GM19397 (cell line): ENCODE results near the gene DDI2.
"Not testable (repeated sequence)": the region's sequence is repeated elsewhere in the genome, so short reads cannot be mapped to it uniquely, and the experiment has no call there.

Experiments
- ATAC-seq: cut with Tn5 transposase; IDR thresholded peaks from one replicate; pipeline ENCODE4 v1.9.1; 2021; ENCODE audit warnings: mild to moderate bottlenecking, moderate library complexity; ENCODE audit not compliant: unreplicated experiment

The DDI2 gene

DNA sequence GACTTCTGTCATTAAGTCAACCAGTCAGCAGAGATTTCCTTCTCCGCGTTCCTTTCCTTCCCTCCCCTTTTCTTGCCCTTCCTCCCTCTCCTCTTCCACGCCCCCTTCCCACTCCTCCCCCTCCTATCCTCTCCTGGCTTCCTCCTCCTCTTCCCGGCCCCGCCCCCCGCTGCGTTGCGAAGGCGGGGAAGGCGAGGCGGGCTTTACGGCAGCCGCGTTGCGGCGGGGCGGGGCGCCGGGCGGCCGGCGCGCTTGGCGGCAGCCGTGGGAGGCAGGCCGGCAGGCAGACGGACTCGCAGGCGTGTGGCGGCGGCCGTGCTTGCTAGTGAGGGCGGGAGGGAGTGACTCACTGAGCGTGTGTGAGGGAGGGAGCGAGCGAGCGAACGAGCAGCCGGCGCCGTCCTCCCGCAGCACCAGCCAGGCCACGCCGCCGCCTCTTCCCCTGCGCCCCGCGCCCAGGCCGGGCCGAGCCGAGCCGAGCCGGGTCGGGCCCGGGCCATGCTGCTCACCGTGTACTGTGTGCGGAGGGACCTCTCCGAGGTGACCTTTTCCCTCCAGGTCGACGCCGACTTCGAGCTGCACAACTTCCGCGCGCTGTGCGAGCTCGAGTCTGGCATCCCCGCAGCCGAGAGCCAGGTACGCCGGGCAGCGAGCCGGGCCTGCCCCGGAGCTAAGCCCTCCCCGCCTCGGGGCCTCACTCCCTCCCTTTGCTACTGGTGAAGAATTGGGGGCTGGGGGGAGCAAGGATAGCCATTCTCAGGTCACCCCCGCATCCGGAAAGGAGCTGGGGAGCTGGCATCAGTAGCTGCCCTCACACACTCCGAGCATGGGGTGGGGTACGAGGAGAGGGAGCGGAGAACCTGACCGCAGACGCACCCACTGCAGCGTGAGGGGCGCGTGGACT, at the start of gene DDI2:
Gene DDI2 (plus strand): TSS at position 286 of the 904 bp plus-strand sequence. CDS start 213 bp downstream, at position 499.
- peak; percentile 71 for ATAC-seq

DNA sequence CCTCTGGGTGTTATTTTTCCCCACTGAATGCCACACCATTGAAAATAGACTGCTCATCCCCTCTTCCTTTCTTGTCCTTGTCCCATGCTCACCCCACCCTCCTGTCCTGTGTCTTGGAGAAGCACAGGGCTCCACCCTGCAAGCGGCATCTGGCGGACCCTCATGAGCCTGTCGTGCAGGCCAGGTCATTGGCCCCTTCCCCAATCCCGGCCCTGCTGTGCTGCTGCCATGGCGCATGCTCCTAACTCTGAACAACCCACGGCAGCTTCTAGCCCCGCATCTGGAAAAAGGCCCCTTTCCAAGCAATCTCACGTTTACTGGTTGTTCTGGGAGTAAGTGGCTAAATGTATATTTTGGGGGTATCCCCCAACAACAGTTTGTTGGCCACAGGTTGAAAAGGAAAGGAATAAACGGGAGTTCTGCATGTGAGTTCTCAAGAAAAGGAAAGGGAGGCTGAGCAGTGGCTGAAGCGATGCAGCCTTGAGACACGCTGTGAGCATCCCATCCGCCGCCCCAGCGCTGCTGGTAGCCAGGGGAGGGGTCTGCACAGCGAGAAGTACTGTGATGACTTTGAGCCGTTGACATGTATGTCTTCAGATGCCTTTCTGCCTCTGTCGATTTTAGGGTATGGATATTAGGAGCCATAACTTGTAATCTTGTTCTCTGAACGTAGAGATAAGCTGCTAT, 48.7 kb upstream of the DDI2 start:
- no peak for ATAC-seq

DNA sequence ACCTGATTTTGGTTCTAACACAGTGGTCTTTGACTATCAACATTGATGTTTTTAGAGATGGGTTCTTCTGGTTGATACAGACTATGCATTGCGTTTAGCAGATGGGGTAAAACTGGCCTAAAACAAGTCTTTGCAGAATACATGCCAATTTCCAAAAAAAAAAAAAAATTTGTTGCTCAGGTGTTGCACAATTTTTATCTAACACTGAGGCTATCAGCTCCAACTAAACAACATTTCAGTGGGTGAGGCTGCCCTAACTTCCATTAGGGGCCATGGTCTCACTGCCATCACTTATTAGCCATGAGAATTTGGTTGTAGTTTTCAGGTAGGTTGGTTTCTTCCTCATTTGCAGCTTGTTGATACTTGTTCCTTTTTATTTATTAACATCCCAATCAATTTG, 46.4 kb upstream of the DDI2 start:
- no peak for ATAC-seq

DNA sequence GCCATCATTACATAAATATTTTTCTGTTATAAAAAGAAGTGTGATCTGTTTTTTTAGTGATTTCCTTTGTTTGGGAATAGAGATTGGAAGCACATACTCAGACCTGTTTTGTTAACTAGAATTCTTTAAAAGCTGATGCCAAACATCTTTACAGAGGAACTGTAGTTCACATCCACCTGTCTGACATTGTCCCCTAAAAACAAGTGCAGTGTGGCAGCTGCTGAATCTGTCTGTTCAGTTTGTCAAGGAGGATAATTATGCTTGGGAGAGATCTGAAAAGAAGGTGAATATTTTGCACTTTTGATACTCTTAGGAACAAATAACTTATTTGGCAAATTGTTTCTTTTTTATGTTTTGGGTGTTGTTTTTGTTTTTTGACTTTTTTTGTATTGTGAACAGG, 46.0 kb upstream of the DDI2 start:
- no peak for ATAC-seq

DNA sequence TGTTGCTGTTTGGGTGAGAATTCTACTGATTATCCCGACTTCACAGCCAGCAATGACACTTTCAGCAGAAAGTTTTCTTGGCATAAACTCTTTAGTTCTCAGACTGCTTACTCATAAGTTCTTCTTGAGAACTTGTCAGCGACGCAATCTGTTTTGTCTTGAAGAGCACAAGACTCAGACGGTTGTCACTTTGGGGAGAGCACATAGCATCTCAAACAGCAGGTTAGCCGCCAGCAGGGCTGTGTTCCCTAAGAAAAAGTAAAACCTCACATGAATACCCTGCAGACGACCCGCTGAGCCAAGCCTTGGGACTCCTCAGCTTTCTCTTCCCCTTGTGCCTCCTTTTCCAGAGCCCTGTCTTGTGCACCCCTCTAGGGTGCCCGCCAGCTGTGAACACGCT, 43.8 kb upstream of the DDI2 start:
- ATAC-seq, result no peak

DNA sequence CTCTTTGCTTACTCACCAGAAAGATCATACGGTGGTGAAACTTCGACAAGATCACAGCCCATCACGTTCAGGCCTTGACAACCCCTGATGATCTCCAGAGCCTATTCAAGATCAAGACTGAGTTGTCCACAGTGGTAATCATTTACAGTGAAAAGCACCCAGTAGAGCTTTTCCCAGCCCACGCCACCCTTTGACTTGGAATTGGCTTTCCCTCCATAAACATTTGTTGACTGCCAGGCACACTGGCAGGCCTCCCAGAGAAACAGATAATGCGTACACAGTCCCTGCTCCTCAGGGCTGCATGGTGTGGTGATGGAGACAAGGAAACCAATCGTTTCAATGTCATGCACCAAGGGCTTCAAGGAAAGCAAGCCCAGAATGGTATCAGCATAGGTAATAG, 42.5 kb upstream of the DDI2 start:
- ATAC-seq, result no peak

DNA sequence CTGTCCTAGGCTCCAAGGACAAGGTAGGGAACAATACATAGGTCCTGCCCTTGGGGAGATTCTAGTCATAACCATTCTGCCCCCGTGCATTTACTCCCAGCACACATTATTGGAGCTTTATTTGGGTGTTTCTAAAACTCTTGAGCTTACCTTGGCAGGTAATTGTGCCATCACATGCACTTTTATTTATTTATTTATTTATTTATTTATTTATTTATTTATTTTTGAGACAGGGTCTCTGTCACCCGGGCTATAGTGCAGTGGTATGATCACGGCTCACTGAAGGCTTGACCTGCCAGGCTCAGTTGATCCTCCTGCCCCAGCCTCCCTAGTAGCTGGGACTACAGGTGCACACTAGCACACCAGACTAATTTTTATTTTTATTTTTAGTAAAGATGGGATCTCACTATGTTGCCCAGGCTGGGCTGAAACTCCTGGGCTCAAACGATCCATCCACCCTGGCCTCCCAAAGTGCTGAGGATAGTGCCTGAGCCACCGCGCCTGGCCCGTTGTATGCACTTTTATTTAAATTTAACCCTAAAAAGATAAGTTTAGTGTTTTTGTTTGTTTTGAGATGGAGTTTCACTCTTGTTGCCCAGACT, 41.6 kb upstream of the DDI2 start:
- ATAC-seq, result no peak

DNA sequence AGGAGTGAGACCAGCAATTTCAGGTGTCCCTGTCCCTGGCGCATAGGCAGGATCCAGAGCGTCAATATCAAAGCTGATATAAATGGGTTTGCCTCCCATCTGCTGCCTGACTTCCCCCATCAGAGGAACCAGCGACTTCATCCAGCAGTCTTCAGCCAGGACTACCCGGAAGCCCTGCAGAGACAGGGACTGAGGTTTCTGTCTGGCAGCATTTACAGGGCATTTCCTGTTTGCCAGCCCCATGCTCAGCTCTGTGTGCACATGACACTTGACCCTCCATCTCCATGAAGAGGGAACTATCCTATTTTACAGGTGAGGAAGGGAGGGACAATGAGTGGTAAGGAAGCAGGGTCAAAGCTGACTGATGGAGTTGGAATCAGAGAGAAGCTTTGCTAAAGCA, 39.6 kb upstream of the DDI2 start:
- ATAC-seq, result no peak

DNA sequence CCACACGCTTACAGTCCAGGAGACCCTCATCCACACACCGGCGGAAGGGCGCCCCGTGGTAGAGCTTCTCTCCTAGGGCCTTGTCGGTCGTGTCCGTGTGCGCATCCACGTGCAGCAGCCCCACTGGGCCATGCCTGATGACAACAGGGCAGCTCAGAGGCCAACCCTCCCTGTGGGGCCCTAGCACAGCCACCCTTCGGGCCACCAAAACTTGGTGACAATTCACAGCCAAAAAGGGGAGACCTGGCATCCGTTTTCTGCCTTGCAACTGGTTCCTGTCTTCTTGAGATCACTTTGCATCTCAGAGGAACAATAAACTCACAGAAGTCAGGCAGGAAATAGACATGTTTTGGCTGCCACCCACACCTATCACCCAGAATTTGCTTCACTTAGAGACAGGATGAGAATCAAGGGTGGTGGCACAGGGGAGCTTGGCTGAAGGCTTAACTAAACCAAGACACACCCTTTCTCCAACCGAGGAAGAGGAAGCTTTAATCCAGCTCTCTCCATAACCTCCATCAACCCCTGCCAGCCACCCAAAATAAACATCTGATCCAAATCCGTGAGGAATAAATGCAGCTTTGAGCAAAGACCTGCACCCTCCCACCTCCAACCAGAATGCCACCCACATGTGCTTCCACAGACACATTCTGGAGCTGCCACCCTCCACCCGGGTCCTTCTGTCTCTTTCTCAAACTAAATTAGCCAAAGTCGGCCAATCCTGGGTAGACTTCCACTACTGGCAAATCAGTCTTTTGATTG, 38.2 kb upstream of the DDI2 start:
- ATAC-seq, result no peak

DNA sequence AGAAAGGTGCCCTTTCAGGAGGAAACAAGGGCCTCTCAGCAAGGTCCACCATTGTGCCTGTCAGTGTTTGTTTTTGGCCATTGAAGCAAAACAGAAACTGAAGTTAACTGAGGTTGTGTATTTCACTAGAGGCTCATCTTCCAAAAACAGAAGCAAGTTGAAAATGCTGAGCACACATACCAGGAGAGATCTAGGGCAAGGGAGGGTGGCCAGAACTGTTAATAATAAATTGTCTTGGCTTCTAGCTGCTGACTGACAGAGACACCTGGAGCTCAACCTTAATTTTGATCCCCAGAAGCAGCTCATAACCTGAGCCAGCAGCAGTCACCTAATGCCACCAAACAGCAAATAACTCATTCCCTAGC, 37.6 kb upstream of the DDI2 start:
- ATAC-seq, result no peak

DNA sequence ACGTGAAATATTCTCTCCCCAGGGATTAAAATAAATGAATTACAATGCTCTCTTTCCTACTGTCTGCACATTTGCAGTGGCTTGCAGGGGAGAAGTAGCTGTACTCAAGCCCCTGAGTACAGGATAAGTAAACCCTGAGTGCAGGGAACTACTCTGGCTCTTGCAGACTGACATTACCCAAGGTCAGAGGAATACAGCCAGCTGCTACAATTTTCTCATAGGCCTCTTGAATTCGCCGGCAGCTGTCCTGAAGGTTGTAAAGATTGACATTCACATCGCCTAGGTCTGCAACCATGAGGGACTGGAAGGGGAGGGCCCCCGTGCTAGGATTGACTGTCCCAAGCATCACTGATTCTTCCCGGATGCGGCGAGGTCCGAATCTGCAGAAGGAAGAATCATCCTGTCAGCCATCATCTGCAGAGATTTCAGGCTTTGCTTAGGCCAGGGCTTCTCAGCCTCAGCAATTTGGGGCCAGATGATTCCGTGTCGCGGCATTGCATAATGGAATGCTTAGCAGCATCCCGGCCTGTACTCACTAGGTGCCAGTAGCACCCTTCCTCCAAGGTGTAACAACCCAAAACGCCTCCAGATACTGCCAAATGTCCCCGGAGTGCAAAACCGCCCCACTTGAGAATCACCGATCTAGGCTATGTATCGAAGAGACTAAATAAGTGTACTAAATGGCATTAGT, 34.1 kb upstream of the DDI2 start:
- no peak for ATAC-seq

DNA sequence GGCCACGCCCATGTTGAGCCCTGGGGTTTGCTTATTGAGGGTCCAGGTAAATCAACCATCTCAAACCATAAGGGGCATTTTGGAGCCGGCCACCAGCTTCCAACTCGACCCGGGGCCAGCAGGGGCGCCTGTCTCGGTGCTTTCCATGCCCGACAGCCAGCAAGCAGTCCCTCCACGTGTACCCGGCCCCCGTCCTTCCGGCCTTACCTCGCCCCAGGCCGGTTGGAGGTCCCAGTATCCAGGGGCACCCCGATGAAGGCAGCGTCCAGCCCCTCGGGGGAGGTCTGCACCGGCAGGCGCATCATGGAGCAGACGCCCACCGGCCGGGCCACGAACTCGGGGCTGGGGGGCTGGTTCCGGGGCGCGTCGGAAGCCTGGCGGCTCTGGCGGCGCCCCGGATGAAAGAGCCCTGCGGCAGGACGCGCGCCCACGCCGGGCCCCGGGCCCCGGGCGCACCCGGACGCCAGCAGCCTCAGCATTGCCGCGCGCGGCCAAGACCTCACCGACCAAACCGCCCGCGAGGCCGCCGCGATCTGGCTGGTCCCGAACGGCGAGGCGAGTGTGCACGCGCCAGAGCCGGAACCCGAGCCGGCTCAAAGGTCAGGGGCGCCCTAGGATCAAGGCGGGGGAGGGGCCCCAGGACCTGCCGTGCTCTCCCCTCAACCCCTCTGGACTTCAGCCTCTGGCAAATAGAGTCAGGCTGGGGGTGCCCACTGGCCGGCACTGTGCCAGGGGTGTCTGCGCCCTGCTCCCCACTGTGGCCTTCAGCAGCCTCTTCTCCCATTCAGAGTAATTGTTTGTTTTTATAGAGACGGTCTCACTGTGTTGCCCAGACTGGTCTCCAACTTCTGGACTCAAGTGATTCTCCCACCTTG, 32.5 kb upstream of the DDI2 start, which contains the start of gene AGMAT:
Gene AGMAT (minus strand): TSS at position 563 of the 875 bp plus-strand sequence. CDS start 84 bp downstream, at position 479.
- peak; percentile 62 for ATAC-seq

DNA sequence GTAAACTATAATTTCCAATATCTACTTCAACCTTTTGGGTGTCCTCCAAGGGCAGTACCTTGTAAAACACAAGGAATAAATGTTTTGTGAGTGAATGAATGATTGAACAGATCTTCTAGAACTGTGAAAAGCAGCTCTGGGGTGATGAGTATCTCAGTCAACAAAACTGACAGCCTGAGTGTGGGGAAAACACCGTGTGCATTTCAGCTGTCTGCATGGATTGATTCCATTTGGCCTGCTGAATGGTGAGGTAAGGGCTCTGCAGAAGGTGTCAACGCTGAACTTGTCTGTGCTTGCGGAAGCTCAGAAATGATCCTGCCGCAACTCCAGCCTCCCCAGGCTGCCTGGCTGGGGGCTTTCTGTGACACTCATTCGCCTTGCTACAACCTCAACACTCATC, 25.0 kb upstream of the DDI2 start:
- ATAC-seq, result no peak

DNA sequence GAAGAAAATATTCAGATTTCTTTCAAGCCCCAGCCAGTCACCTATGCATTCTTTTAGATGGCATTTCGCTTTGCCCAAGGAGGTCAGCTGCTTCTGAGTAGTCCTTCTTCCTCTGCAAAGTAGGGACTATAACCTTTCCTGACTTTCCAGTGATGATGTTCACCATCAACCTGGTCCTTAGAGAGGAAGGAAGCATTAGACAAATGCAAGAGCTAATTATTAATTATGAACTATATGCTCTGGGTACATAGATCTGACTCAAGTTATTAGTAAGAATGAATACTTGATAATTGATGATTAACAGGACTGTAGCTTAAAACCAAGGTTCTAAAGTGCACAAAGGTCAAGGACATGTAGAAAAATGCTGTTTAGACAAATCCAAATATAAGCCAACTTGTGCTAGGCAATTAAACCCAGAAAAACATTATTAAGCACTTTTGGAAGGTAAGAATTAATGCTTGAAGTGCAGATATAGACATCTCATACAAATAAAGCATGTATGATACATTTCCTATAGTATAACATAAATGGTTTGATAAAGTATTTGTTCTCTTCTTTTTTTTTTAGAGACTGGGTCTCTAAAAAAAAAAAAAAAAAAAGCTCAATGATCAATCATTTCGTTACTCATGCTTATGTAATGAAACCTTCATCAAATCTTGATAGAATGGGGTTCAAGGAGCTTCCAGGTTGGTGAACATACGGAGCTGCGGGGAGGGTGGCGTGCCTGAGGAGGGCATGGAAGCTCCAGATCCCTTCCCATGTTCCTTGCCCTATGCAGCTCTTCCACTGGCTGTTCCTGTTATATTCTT, 21.2 kb upstream of the DDI2 start:
- ATAC-seq, result no peak

DNA sequence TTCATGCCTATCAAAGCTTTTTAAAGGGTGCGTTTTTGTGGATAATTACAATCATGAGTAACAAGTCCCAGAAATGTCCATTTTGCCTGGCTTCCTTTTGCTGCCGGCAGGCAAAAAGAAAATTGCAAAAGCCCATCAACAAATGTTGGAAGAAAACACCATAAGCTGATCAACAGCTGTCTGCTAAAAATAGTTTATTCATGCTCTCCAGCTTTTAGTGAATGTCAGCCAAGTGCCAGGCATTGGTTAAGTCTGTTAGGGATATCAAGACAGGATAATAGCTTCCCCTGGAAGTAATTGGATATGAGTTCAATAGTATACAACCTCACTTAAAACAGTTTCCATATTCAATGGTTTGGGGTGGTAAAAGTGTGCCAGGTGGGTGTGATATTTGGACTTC, 18.8 kb upstream of the DDI2 start:
- ATAC-seq, result no peak

DNA sequence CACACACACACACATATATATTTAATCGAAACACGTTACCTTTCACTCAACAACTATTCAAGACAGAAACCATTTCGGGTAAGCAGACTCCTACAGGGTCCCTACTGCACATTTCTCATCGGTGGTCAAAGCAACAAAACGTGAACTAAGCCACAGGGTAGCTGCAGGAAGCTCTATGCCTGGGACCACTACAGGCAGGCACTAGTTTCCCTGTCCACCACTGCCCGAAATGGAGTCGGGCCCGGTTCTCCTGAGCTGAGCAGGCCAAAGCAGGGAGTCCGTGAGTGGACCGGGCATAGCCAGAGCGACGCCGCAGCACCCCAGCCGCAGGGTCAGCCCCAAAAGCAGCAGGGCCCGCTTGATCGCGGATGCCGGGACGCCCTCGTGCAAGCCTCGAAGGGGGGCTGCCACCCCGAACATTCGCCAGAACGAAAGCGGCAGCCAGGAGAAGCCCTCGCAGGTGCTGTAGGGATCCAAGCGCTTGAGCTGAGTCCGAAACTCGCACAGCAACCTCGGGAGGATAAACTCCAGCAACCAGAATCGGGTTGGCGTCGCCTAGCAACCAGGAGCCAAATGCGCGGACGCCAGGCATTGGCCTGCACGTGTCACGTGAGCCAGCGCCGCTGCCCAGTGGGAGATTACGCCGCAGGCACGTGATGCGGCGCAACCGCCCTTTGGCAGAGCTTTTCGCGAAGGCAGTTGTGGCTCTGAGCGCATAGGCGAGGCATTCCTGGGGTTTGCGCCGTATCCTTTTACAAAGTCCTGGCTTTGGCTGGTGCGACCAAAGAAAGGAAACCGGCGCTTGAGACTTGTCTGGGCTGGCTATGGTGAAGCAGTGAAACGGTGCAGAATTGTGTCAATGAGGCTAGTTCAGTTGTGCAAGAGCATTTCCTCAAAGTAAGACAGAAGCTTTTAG, 13.9 kb upstream of the DDI2 start:
- ATAC-seq, result peak; percentile 94

DNA sequence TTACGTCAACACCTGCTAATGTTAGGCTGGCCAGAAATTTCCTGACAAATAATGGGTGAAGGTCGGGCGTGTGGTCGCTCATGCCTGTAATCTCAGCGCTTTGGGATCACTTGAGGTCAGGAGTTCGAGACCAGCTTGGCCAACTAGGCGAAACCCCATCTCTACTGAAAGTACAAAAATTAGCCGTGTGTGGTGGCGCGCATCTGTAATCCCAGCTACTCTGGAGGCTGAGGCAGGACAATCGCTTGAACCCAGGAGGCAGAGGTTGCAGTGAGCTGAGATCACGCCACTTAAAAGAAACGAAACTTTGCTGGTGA, 13.3 kb upstream of the DDI2 start:
- not testable (repeated sequence) for ATAC-seq

DNA sequence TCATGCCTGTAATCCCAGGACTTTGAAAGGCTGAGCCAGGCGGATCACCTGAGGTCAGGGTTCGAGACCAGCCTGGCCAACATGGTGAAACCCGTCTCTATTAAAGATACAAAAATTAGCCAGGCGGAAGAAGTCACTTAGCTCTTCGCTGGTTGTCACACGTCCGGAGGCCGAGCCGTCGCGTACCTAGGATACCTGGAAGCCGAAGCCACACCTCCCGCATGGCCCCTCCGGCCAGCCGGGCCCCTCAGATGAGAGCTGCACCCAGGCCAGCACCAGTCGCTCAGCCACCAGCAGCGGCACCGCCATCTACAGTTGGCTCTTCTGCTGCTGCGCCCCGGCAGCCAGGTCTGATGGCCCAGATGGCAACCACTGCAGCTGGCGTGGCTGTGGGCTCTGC, 12.9 kb upstream of the DDI2 start:
- not testable (repeated sequence) for ATAC-seq
